ENCODE data around the gene PCBP4.
"Not testable (repeated sequence)": the region's sequence is repeated elsewhere in the genome, so short reads cannot be mapped to it uniquely, and the experiment has no call there.

Gene PCBP4

DNA sequence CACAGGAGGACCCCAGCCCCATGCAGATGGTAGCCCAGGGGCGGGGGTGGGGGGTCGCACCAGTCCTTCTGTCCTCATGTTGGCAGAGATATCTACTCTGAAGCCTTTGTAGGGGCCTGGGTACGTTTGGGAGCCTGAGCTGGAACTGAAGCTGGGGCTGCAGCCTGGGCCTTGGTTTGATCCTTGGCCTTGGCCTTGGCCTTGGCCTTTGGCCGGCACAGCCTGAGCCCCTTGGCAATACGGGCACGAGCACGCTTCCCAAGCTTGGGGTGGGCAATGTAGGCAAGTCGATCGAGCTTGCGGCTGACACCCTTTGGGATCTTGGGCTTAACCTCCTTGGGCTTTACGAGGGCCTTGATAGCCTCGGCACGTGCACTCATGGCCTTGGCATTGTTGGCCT, 26.4 kb upstream of the PCBP4 start:
- DNase-seq = not testable (repeated sequence)

DNA sequence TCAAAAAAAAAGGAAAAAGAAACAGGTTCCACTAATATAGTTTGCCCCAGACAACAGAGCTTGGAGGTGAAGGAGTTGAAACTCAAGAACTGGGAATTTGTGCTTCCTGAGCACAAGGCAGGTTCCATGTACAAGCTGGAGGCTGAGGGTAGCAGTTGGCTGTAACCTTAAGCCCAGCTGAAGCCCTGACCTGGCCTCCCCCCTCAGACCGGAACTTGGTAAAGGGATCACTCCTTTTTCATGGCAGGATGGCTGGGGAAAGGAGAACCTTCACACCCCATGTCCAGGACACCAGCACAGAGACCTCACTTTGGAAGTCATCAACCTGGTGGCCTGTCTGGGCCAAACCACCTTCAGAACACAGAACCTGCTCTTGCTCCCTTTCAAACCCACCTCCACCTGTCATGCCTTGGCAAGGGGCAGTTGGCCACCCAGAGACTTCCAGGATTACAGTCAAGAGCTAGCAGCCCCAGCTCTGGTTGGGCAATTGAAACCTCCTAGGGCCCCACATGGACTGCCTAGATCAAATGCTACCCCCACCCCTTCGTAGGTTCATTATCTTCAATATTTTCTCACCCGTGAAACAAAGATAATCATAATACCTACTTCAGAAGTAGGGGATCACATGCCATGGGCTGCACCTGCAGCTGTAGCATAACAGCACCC, 24.9 kb upstream of the PCBP4 start:
- no peak for DNase-seq

GRCh38 chr3:51990501-51990971, 23.3 kb upstream of the PCBP4 start:
- not testable (repeated sequence) for DNase-seq

GRCh38 chr3:51988286-51989146, 21.3 kb upstream of the PCBP4 start:
- DNase-seq = no peak

DNA sequence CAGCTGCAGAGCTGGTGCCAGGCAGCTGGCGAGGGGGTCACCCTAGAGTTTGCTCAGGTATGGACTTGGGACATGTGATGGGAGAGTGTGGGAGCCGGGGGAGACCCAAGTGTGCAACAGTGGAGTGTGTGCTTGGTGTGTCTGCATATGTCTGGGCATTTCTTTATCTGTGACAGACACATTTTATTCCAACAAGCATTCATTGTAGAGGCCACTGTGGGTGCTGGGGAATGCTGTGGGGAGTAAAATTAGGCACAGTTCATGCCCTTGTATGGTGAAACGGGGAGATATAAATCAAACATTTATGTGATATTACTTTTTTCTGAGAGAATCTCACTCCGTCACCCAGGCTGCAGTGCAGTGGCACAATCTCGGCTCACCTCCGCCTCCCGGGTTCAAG, 20.3 kb upstream of the PCBP4 start:
- DNase-seq = no peak

GRCh38 chr3:51986010-51986947, 19.0 kb upstream of the PCBP4 start:
- DNase-seq = no peak

GRCh38 chr3:51985063-51985462, 17.8 kb upstream of the PCBP4 start:
- DNase-seq = no peak

GRCh38 chr3:51984269-51984647, 17.0 kb upstream of the PCBP4 start:
- no peak for DNase-seq

- DNase-seq = no peak
Observed at GRCh38 chr3:51983578-51984268, 16.5 kb upstream of the PCBP4 start.

GRCh38 chr3:51982838-51983577, 15.8 kb upstream of the PCBP4 start, which contains the start of gene ACY1:
ACY1 (plus strand) TSS chr3:51983535; CDS start chr3:51984065, 530 bp downstream.
- DNase-seq = peak in 3 of 4 experiments; percentile 40 to 43 (median 41)

DNA sequence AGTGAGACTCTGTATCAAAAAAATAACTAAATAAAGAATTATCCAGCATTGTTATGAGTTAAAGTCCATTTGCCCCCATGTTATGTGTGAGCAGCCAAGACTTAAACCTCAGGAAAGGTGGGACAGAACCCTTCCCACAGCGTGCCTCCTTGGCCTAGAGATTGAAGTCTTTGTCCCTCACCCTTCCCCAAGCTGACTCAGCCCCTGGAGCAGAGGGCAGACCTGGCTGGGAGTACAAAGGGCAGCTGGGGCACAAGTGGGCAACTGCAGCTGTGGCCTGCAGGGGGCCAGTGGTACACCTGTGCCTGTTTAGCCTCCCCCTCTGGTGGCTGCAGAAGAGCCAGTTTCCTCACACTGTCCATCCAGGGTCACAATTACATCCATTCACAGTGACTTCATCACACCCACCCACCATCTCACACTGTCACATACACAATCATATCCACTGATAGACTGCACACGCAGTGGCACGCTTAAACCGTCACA, 15.1 kb upstream of the PCBP4 start:
- no peak for DNase-seq

GRCh38 chr3:51980253-51980652, 13.0 kb upstream of the PCBP4 start:
- DNase-seq = no peak

DNA sequence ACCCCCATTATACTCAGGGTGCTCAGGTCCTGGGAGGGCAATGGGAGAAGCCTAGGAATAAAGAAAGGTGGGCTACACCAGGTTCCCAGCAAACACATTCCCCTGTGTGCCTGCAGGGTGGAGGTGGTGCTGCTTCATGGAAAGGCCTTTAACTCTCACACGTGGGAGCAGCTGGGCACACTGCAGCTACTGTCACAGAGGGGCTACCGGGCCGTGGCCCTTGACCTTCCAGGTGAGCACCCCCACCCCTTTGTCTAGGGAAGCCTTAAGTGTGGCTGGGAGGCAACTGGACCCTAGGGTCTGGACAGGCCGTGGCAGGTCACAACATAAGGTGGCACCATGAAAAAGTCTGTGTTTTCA, 10.9 kb upstream of the PCBP4 start:
- no peak for DNase-seq

DNA sequence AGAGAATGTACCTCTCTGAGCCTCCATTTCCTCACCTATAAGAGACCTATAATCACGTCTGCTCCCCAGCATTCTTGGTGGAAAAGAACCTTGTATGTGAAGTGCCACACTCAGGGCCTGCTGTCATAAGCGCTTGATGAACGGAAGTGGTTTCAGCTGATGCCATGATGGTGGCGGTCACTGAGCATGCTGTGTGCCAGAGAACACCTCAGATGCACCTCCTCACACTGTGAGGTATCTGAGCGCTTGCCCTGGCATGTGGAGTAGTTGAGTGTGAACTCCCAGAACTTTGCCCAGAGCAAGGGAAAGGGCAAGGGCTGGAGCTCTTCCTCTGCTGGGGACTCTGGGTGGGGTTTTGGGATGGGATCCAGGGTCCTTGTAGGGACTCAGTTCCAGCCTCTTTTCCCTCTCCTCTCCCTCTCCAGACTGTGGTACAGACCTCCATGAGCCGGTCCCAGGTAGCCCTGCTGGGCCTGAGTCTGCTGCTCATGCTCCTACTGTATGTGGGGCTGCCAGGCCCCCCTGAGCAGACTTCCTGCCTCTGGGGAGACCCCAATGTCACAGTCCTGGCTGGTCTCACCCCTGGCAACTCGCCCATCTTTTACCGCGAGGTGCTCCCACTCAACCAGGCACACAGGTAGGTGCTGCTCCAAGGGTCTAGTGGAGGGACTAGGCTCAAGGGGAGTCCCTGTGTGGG, 10.3 kb upstream of the PCBP4 start:
- DNase-seq = no peak

DNA sequence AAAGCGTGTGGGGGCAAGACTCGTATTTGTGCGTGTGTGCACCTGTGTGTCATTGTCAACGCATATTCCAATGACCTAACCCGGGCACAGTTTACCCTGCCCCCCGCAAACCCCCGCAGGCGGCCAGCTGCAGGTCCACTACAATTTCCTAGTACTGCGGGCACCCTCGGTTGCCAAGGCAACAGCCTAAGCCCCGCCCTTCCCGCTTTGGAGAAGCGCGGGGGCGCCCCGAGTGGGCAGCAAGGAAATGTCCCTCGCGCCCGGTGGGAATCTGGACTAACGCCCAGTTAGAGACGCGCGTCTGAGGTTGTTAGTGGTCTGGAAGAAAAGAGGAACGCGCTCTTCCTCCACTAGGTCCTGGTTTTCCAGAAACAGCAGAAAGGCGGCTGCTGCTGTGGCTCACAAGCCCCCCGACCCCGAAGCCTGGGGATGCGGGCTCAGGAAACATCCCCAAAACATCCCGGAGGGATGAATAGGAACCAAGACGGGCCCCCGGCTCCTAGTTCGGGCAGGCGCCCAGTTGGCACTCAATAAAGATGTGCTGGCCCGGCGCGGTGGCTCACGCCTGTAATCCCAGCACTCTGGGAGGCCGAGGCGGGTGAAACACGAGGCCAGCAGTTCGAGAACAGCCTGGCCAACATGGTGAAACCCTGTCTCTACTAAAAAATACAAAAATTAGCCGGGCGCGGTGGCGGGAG, 8.7 kb upstream of the PCBP4 start:
- DNase-seq = no peak

GRCh38 chr3:51974963-51975851, 8.0 kb upstream of the PCBP4 start, which contains the start of gene ABHD14A:
ABHD14A (plus strand) TSS chr3:51975064; CDS start chr3:51975136, 72 bp downstream.
- DNase-seq = peak; percentile 28 to 58 (median 48)

DNA sequence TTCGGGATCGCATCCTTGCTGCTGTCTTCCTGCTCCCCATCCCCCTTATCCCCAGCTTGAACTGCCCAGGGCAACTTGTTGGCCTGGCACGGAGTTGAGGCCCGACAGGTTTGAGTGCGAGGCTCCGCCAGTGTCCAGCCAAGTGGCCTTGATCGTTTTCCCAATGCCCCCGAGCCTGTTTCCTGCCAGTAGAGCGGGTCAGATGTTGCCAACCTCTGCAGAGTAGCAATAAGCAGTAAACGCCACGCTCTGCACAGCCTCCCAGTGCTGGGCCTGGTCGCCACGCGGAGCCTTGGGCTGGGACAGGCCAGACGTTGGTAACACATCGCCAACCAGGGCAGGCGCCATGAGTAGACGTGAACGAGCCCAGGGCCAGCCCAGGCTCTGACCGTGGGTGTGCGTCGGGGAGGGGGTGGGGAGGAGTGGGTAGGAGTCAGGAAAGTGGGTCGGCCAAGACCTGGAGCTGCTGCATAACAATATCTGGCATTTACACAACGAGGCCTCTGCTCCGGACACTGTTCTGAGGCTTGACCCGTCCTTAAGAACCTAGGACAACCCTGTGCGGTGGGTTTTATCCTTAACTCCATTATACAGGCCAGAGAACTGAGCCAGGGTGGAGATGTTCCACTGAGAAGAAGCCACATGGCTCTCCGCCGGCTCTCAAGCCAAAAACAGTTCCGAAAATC, 7.2 kb upstream of the PCBP4 start:
- DNase-seq = no peak

DNA sequence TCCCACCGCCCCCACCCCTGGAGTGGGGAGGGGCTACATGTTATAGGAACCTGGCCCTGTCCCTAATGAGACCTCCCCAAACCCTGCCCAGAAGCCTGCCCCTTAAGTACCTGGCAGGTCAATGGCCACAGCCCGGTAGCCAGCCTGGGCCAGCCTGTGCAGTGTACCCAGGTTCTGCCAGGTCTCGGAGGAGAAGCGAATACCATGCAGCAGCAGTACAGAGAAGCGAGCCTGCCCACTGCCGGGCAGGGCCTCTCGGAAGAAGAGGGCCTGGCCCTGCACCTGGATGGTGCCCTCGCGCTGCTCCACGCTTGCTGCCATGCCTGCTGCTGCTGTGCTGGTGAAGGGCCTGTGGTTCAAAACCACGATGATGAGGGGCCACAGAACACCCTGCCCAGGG, 4.1 kb upstream of the PCBP4 start:
- DNase-seq = no peak

Data from activated CD4-positive, CD25-positive, alpha-beta regulatory T cell (primary cell).